Measurements from ENCODE around the gene SLC5A8. TPM values are rescaled to one million over a fixed set of nuclear protein-coding genes. Genes with fewer than 3 reads are reported as not detected.

The SLC5A8 gene
- total and polyA plus RNA-seq, 2 experiments from 2014 or later = not detected

GRCh38 chr12:101235686-101236085 lies 25.6 kb upstream of the SLC5A8 start:
- no peaks in the 10 kb centered on the region for H3K36me3 ChIP-seq (replicated peaks; ENCODE audit: insufficient read depth, low read depth)
- no peak for DNase-seq (ENCODE audit: low spot score)
- no peaks in the 10 kb centered on the region for H3K4me1 ChIP-seq (ENCODE audit: insufficient read depth)
- H3K4me2 ChIP-seq = no peak overlapping the region
- no peaks in the 10 kb centered on the region for H3K9me3 ChIP-seq (ENCODE audit: low read depth)
- H3K27me3 ChIP-seq = no peaks in the 10 kb centered on the region
- no peak overlapping the region for H3K27ac ChIP-seq
- 96% methylated on average over 2 of the region's 2 CpGs for WGBS (ENCODE audit: low lambda C conversion rate, missing lambda C conversion rate)
- H3K4me3 ChIP-seq = no peak overlapping the region
- no peaks in the 10 kb centered on the region for H3K9me2 ChIP-seq (replicated peaks; ENCODE audit: insufficient read depth)
- H3K79me2 ChIP-seq = no peaks in the 10 kb centered on the region
- no peak for TF ChIP-seq CTCF (IDR thresholded peaks at IDR 0.05; ENCODE audit: poor library complexity)
- TF ChIP-seq EZH2 (IDR thresholded peaks at IDR 0.05; ENCODE audit: borderline replicate concordance) = no peak
- no peak for TF ChIP-seq EZH2phosphoT487 (IDR thresholded peaks at IDR 0.05; ENCODE audit: low read depth, severe bottlenecking, unreplicated experiment)
- H4K20me1 ChIP-seq (ENCODE audit: insufficient read depth, poor library complexity, severe bottlenecking) = no peaks in the 10 kb centered on the region
- no peak overlapping the region for H2AFZ ChIP-seq

- Histone ChIP-seq H3K36me3 (replicated peaks; ENCODE audit: insufficient read depth, low read depth) (no peaks in the 10 kb centered on the region), H4K20me1 (ENCODE audit: insufficient read depth, poor library complexity, severe bottlenecking) (no peaks in the 10 kb centered on the region), H3K9me2 (replicated peaks; ENCODE audit: insufficient read depth) (no peaks in the 10 kb centered on the region), H3K9me3 (ENCODE audit: low read depth) (no peaks in the 10 kb centered on the region), H2AFZ (no peak overlapping the region), H3K27ac (no peak overlapping the region), H3K4me1 (ENCODE audit: insufficient read depth) (no peaks in the 10 kb centered on the region), H3K4me3 (no peak overlapping the region), H3K79me2 (no peaks in the 10 kb centered on the region), H3K27me3 (no peaks in the 10 kb centered on the region), H3K4me2 (no peak overlapping the region)
- WGBS (ENCODE audit: low lambda C conversion rate, missing lambda C conversion rate) = 78% methylated on average over 4 of the region's 4 CpGs
- TF ChIP-seq EZH2 (IDR thresholded peaks at IDR 0.05; ENCODE audit: borderline replicate concordance) = no peak
- no peak for TF ChIP-seq CTCF (IDR thresholded peaks at IDR 0.05; ENCODE audit: poor library complexity)
- TF ChIP-seq EZH2phosphoT487 (IDR thresholded peaks at IDR 0.05; ENCODE audit: low read depth, severe bottlenecking, unreplicated experiment) = no peak
- DNase-seq (ENCODE audit: low spot score) = no peak
Measured at GRCh38 chr12:101231636-101232035, 21.6 kb upstream of the SLC5A8 start.

- H4K20me1 ChIP-seq (ENCODE audit: insufficient read depth, poor library complexity, severe bottlenecking) = no peaks in the 10 kb centered on the region
- no peak overlapping the region for H3K4me3 ChIP-seq
- no peaks in the 10 kb centered on the region for H3K4me1 ChIP-seq (ENCODE audit: insufficient read depth)
- no peaks in the 10 kb centered on the region for H3K79me2 ChIP-seq
- no peak overlapping the region for H2AFZ ChIP-seq
- H3K36me3 ChIP-seq (replicated peaks; ENCODE audit: insufficient read depth, low read depth) = no peaks in the 10 kb centered on the region
- DNase-seq (ENCODE audit: low spot score) = no peak
- H3K27ac ChIP-seq = no peak overlapping the region
- H3K27me3 ChIP-seq = no peaks in the 10 kb centered on the region
- no peak for TF ChIP-seq CTCF (IDR thresholded peaks at IDR 0.05; ENCODE audit: poor library complexity)
- TF ChIP-seq EZH2 (IDR thresholded peaks at IDR 0.05; ENCODE audit: borderline replicate concordance) = no peak
- TF ChIP-seq EZH2phosphoT487 (IDR thresholded peaks at IDR 0.05; ENCODE audit: low read depth, severe bottlenecking, unreplicated experiment) = no peak
- H3K4me2 ChIP-seq = no peak overlapping the region
- no peaks in the 10 kb centered on the region for H3K9me2 ChIP-seq (replicated peaks; ENCODE audit: insufficient read depth)
- 89% methylated on average over 5 of the region's 5 CpGs for WGBS (ENCODE audit: low lambda C conversion rate, missing lambda C conversion rate)
- no peaks in the 10 kb centered on the region for H3K9me3 ChIP-seq (ENCODE audit: low read depth)
Measured at GRCh38 chr12:101230547-101230946, 20.5 kb upstream of the SLC5A8 start.

GRCh38 chr12:101229841-101230241 lies 19.8 kb upstream of the SLC5A8 start:
- no peaks in the 10 kb centered on the region for H3K36me3 ChIP-seq (replicated peaks; ENCODE audit: insufficient read depth, low read depth)
- no peaks in the 10 kb centered on the region for H3K79me2 ChIP-seq
- no peak overlapping the region for H2AFZ ChIP-seq
- H3K4me3 ChIP-seq = no peak overlapping the region
- WGBS (ENCODE audit: low lambda C conversion rate, missing lambda C conversion rate) = 89% methylated on average over 7 of the region's 7 CpGs
- no peaks in the 10 kb centered on the region for H3K9me2 ChIP-seq (replicated peaks; ENCODE audit: insufficient read depth)
- TF ChIP-seq CTCF (IDR thresholded peaks at IDR 0.05; ENCODE audit: poor library complexity) = no peak
- TF ChIP-seq EZH2 (IDR thresholded peaks at IDR 0.05; ENCODE audit: borderline replicate concordance) = no peak
- no peak for TF ChIP-seq EZH2phosphoT487 (IDR thresholded peaks at IDR 0.05; ENCODE audit: low read depth, severe bottlenecking, unreplicated experiment)
- no peak for DNase-seq (ENCODE audit: low spot score)
- H3K27me3 ChIP-seq = no peaks in the 10 kb centered on the region
- H3K4me2 ChIP-seq = no peak overlapping the region
- no peaks in the 10 kb centered on the region for H3K4me1 ChIP-seq (ENCODE audit: insufficient read depth)
- H3K27ac ChIP-seq = no peak overlapping the region
- no peaks in the 10 kb centered on the region for H4K20me1 ChIP-seq (ENCODE audit: insufficient read depth, poor library complexity, severe bottlenecking)
- H3K9me3 ChIP-seq (ENCODE audit: low read depth) = no peaks in the 10 kb centered on the region
